GM21723 (cell line): ENCODE results near the gene RFX7.

Experiments used
- ATAC-seq: cut with Tn5 transposase; IDR thresholded peaks from one replicate; pipeline ENCODE4 v1.9.1; 2021; ENCODE audit warnings: mild to moderate bottlenecking, moderate library complexity; ENCODE audit not compliant: unreplicated experiment

Gene RFX7

GRCh38 chr15:56148064-56148463 lies 95.6 kb downstream of the RFX7 start:
- ATAC-seq = no peak

- ATAC-seq = no peak
Measured at GRCh38 chr15:56146756-56147155, 96.9 kb downstream of the RFX7 start.

GRCh38 chr15:56128081-56128480 lies 115.6 kb downstream of the RFX7 start:
- ATAC-seq = no peak

DNA sequence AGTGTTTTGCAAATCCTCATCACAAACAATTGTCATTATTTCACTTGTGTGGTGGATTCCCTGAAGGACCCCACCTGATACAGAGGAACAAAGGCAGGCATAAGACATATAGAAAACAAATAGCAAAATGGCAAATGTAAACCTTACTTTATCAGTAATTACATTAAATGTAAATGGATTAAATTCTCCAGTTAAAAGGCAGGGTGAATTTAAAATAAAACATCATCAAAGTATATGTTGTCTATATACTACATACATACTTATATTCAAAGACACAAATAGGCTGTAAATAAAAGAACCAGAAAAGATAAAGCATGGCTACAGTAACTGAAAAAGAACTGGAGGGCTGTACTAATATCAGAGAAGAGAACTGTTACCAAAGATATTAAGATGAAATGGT lies 117.3 kb downstream of the RFX7 start:
- no peak for ATAC-seq

DNA sequence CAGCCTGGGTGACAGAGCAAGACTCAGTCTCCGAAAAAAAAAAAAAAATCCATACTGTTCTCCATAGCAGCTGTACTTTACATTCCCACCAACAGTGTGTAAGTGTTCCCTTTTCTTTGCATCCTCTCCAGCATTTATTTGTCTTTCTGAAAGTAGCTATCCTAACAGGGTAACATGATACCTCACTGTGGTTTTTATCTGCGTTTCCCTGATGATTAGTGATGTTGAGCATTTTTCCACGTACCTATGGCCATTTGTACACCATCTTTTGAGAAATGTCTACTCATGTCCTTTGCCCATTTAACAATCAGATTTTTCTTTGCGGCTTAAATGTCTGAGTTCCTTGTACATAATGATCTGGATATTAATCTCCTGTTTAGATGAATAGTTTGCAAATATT lies 119.3 kb downstream of the RFX7 start:
- no peak for ATAC-seq

GRCh38 chr15:56105855-56106254 lies 137.8 kb downstream of the RFX7 start:
- no peak for ATAC-seq

DNA sequence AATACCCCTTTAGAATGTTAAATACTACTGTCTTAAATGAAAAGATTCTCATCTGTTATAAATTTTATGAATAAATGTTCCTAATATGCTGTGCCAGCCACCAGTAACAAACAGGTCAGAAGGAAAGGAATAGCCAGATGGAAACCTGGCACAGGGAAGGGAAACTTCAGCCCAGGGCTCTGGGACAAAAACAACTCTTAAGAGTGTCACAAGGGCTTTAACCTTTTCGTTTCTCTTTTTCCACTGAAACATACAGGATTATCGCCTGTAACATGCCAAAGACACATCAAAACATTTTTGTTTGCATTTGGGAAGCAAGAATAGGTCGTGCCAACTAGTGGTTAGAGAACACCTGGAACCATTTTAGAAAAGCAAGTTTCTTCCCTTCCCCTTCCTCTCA lies 141.2 kb downstream of the RFX7 start:
- no peak for ATAC-seq

DNA sequence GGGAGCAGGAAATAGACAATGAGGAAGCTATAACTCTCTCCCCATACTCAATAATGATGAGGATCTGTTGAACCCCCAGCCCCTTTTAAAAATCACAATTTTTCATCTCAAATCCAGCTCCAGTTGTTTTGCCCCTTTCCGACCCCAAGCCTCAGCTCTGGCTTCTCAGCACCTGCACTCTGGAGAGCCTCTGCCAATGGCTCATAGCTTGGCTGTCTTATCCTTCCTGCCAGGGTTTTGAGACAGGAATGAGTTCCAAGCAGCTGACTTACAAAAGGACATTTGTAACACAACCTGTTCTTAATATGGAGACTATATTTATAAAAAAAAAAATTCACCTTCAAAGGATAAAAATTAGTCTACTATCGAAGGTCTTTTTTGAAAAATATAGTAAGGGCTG lies 144.4 kb downstream of the RFX7 start:
- no peak for ATAC-seq

DNA sequence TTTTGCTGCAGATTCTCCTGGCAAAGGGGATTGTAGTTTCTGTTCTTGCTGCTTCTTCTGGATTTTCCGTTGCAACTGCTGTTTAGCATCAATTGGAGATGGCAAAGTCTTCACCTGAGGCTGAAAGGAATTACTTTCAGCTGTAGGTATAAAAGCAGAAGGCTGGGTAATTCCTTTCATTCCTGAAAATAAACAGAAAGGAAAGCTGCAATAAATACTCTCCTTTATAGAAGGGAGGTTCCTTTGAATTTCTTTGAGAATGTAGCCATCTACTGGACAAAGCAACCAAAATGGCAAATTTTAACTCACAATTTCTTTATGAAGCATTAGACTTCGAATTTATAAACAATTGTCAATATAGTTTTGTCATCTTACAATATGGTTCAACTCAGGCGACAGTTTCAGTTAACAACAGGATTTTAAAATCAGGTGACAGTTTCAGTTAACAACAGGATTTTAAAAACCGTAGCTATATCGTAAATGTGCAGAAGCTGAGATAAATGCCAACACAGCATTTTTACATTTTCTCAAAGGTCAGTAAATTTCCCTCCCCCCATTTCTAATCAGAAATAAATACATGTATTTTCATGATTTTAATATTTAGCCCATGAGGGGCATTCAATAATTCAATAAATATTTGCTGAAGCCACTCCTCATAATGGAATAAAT lies 145.3 kb downstream of the RFX7 start:
- ATAC-seq = no peak

GRCh38 chr15:56095406-56095805 lies 148.3 kb downstream of the RFX7 start:
- ATAC-seq = no peak

- no peak for ATAC-seq
Measured at GRCh38 chr15:56094171-56094570, 149.5 kb downstream of the RFX7 start.

DNA sequence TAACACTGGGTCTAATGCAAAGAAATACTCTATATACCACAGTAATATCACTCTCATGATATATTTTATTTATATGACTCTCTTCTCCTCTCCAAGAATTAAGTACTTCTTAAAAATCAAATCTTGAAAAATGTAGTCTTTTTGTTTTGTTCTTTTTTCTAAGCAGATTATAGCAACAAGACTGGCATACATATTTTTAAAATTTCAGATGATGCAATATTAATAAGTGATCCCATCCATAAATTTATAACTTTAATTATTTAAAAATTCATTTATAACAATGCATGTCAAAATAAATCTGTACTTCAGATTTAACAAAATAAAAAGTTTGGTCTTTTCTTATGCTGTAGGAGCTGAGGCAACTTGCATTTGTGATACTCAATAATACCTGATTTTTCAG lies 155.3 kb downstream of the RFX7 start:
- no peak for ATAC-seq

DNA sequence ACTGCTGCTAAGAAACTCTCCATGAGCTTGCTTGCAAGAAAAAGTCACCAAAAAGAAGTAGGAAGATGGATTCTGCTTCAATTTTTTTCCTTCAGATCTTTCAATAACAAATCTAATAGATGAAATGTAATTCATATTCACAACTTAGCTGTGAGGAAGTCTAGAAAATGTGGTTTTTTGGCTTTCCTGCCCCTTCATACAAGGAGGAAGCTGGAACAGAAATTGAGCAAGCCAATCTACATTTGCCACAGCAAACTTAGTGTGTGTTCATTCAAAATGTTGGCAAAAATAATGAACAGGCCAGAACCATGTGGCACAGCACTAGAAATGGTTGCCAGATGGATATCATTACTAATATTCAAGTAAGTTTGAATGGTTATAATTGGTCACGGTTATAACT lies 157.1 kb downstream of the RFX7 start:
- no peak for ATAC-seq

GRCh38 chr15:56082263-56082761 lies 161.4 kb downstream of the RFX7 start:
- ATAC-seq = no peak

GRCh38 chr15:56077081-56077480 lies 166.6 kb downstream of the RFX7 start:
- ATAC-seq = no peak

GRCh38 chr15:56076640-56077039 lies 167.0 kb downstream of the RFX7 start:
- ATAC-seq = no peak

DNA sequence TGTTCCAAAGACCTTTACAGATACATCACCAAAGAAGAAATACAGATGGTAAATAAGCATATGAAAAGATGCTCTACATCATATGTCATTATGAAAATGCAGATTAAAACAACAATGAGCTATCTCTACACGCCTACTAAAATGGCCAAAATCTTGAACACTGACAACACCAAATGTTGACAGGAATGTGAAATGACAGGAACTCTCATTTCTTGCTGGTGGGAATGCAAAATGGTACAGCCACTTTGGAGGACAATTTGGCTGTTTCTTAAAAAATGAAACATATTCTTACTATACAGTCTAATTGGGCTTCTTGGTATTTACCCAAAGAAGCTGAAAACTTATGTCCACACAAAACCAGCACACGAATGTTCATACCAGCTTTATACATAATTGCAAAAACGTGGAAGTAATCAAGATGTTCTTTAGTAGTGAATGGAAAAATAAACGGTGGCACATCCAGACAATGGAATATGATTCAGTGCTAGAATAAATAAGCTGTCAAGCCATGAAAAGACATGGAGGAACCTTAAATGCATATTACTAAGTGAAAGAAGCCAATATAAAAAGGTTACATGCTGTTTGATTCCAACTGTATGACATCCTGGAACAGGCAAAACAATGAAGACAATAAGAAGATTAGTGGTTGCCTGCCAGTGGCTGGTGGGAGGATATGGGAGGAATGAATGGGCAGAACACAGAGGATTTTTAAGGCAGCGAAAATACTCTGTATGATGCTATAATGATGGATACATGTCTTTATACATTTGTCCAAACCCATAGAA lies 169.0 kb downstream of the RFX7 start:
- no peak for ATAC-seq

DNA sequence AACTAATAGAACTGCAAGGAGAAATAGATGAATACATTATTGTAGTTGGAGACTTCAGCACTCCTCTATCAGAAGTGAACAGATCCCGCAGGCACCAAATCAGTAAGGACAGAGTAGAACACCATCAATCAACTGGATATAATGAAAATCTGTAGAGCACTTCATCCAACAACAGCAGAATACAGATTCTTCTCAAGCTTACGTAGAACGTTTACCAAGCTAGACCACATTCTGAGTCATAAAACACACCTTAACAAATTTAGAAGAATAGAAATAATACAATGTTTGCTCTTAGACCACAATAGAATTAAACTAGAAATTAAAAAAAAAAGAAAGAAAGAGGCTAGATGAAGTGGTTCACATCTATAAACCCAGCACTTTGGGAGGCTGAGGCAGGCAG lies 179.5 kb downstream of the RFX7 start:
- no peak for ATAC-seq

- no peak for ATAC-seq
Measured at GRCh38 chr15:56059716-56060115, 184.0 kb downstream of the RFX7 start.

GRCh38 chr15:56058986-56059385 lies 184.7 kb downstream of the RFX7 start:
- ATAC-seq = no peak

DNA sequence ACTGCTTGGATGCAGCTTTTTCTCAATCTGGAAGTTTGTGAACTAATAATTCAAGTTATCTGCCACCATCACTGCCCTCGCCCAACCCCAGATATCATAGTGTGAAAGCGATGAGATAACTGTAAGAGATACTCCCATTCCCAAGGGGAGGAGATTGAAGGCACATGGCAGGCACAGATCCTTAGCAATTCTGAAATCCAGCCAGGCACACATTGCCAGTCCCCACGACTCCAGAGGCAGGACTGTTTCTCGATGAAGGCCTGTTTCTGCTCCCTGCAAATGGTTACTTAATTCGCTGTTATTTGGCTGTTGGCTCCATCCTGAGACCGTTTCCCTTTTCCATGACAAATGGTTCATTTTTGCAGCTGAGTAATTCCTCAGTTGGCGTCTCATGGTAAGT lies 187.1 kb downstream of the RFX7 start:
- ATAC-seq = no peak

DNA sequence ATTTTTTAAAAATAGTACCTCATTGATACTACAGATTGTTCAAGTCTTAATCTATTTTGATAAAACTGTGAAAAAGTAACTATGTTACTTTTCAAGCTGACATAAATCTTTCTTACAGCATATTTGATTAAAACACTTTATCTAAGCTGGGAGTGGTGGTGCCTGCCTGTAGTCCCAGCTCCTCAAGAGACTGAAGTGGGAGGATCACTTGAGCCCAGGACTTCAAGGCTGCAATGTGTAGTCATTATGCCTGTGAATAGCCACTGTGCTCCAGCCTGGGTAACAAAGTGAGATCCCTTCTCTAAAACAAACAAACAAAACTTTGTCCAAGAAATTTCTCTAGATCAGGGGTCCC lies 190.7 kb downstream of the RFX7 start:
- ATAC-seq = no peak
